H1 (cell line): Measurements from ENCODE around the gene AUH. TPM values are rescaled to one million over a fixed set of nuclear protein-coding genes. Genes with fewer than 3 reads are reported as not detected.

ENCODE experiments used
- ASH2L ChIP-seq: fragments of 200-600, 300-600 bp; sonication (generic); IDR thresholded peaks from one replicate; pipeline ENCODE4 v1.7.1; 2017; ENCODE audit warnings: low read length
- SP4 ChIP-seq: IDR thresholded peaks from 2 replicates; pipeline ENCODE4 v1.6.1; 2012; ENCODE audit warnings: low read length, inconsistent platforms
- polyA plus RNA-seq, 7 experiments: library from polyadenylated mRNA; depleted of rRNA in 3 of 7; stranded (reverse) in 5 of 7; unstranded in 2 of 7; fragments of >200 nt in 5 of 7; fragments of 200-250 nt in 2 of 7; gene quantifications; 1 replicate in 5 of 7; 2 replicates in 1 of 7; 4 replicates in 1 of 7; pipeline versions ENCODE4 v1.2.1 to v1.2.3, GENCODE V29; 2011 to 2013; ENCODE audit warnings: missing spikeins in 2 of 7, mixed read lengths in 2 of 7
- total RNA-seq: library from RNA; stranded (reverse); fragmentation: NEBNext Ultra II Directional; extraction: Animal tissue kit (Norgen Biotek cat#: 25700); gene quantifications from 2 replicates; pipeline ENCODE4 v1.2.1, GENCODE V29; 2021
- TF ChIP-seq, protein P1 (sequence below): IDR thresholded peaks from 2 replicates; pipeline ENCODE4 v1.6.1; 2012; ENCODE audit warnings: inconsistent platforms

AUH gene
- total and polyA plus RNA-seq, 2 of the 8 experiments (the other 6 are each of a cell fraction or from before 2014, with no cell fraction given) = 5.8 to 21.9 TPM

DNA sequence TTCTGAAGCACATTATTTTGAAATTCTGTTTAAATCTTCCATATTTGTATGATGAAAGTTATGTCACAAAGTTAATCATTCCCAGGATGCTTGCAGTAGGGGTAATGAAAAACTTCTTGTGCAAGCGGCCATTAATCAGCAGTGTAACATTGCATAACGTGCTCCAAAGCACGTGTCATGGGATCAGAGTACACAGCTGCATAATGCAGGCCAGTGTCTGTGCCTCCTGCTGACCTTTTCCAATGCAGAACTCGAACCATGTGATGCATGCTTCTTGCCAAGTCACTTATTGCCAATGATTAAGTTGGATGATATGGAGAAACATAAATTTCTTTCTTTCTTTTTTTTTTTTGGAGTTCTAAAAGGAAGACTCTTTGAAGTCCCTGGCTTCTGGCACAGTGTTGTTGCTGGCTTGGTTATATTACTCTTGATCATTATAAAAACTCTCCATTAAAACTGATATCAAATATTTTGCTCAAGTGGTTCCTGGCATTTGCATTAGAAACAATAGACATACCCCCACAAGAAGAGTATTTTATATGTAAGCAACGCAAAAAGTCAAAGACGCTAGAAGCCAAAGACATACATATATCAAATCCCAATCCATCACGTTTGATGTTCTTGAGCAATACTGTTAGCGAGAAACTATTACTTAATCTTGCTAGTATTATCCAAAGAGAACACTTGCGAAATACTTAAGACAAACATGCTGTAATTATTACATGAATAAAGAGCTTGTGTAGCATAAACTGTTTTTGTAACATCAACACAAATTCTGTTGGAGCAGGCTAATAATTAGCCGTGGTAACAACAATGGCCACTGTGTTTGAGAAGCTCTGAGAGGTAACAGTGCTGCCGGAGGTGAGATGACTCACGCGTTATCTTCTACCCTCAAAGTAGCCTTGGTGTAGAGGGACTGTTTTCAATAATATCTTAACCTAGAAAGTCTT lies 164.2 kb downstream of the AUH start (continued):
- TF ChIP-seq ASH2L (no peak), SP4 (no peak)
- TF ChIP-seq, protein P1, sequence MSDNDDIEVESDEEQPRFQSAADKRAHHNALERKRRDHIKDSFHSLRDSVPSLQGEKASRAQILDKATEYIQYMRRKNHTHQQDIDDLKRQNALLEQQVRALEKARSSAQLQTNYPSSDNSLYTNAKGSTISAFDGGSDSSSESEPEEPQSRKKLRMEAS = no peak
